Endodermal cell (in vitro differentiated cells): ENCODE data around the gene AOPEP. TPM values are rescaled to one million over a fixed set of nuclear protein-coding genes. Genes with fewer than 3 reads are reported as not detected.

ENCODE experiments used
- DNase-seq: peaks from one replicate; pipeline ENCODE4 v3.0.0-alpha.2; 2017
- H3K27ac ChIP-seq: 2 replicates; pipeline ENCODE4 v1.5.1; 2013; ENCODE audit warnings: mild to moderate bottlenecking, low read depth, low read length, moderate library complexity
- H3K27me3 ChIP-seq: 2 replicates; pipeline ENCODE4 v1.6.1; 2013; ENCODE audit warnings: mild to moderate bottlenecking, low read length, moderate library complexity; ENCODE audit not compliant: insufficient read depth, control insufficient read depth, poor library complexity, severe bottlenecking
- H3K36me3 ChIP-seq: 2 replicates; pipeline ENCODE4 v1.7.0; 2013; ENCODE audit warnings: mild to moderate bottlenecking, low read length, moderate library complexity; ENCODE audit not compliant: control insufficient read depth, insufficient read depth
- H3K4me1 ChIP-seq: one replicate; pipeline ENCODE4 v1.7.0; 2013; ENCODE audit warnings: low read length; ENCODE audit not compliant: control insufficient read depth, insufficient read depth
- H3K4me3 ChIP-seq: 2 replicates; pipeline ENCODE4 v1.5.1; 2013; ENCODE audit warnings: mild to moderate bottlenecking, low read length, moderate library complexity
- H3K9ac ChIP-seq: 2 replicates; pipeline ENCODE4 v1.6.1; 2013; ENCODE audit warnings: mild to moderate bottlenecking, low read length, moderate library complexity; ENCODE audit not compliant: poor library complexity, severe bottlenecking; ENCODE audit errors: extremely low read depth
- H3K9me3 ChIP-seq: 2 replicates; pipeline ENCODE4 v1.6.1; 2013; ENCODE audit warnings: mild to moderate bottlenecking, low read length, moderate library complexity; ENCODE audit not compliant: control insufficient read depth
- H3K27ac Mint-ChIP-seq: 2 replicates; pipeline ENCODE4 v1.8.0; 2020; ENCODE audit warnings: mixed read lengths
- H3K27me3 Mint-ChIP-seq: 2 replicates; pipeline ENCODE4 v1.8.0; 2021; ENCODE audit warnings: mild to moderate bottlenecking, mixed read lengths; ENCODE audit not compliant: insufficient read depth
- H3K36me3 Mint-ChIP-seq: 2 replicates; pipeline ENCODE4 v1.8.0; 2020; ENCODE audit warnings: low read depth, mixed read lengths
- H3K4me1 Mint-ChIP-seq: 2 replicates; pipeline ENCODE4 v1.8.0; 2020; ENCODE audit warnings: mixed read lengths
- H3K4me3 Mint-ChIP-seq: 2 replicates; pipeline ENCODE4 v1.8.0; 2020; ENCODE audit warnings: mild to moderate bottlenecking, moderate library complexity, mixed read lengths
- H3K9me3 Mint-ChIP-seq: 2 replicates; pipeline ENCODE4 v1.8.0; 2020; ENCODE audit warnings: mild to moderate bottlenecking, mixed read lengths
- CTCF ChIP-seq: fragments of 200-600 bp; sonication (generic); conservative IDR thresholded peaks from 2 replicates; pipeline ENCODE4 v1.5.0; 2021; ENCODE audit warnings: antibody characterized with exemption, mild to moderate bottlenecking
- WGBS, 2 experiments: methylation state at CpG; one replicate each; pipeline versions ENCODE4 v1.1.5 to v1.1.7; 2013; ENCODE audit warnings: missing lambda C conversion rate in 2 of 2, mixed read lengths in 1 of 2; ENCODE audit not compliant: insufficient coverage in 1 of 2, insufficient read length in 1 of 2; 5-methylcytosine and 5-hydroxymethylcytosine counted together
- total RNA-seq, 2 donors: library from RNA; stranded (reverse); fragmentation: NEBNext Ultra II Directional in 1 of 2; extraction: Animal tissue kit (Norgen Biotek cat#: 25700) in 1 of 2; gene quantifications; 2 replicates in 1 of 2; 3 replicates in 1 of 2; pipeline ENCODE4 v1.2.1, GENCODE V29; 2021

Gene AOPEP
- total RNA-seq, 2 donors from 2014 or later = 23.4 to 33.7 TPM

GRCh38 chr9:94913550-94913949, 187.1 kb downstream of the AOPEP start:
- no peak overlapping the region for H3K9ac ChIP-seq
- Mint-ChIP-seq H3K27me3 (no peaks in the 10 kb centered on the region), H3K4me3 (no peak overlapping the region), H3K36me3 (no peaks in the 10 kb centered on the region), H3K27ac (no peak overlapping the region), H3K4me1 (peaks cover 60% of the 10 kb centered on the region), H3K9me3 (no peaks in the 10 kb centered on the region)
- 77% methylated on average over 4 of the region's 4 CpGs; no CpG with 5 or more reads in 1 of the 2 experiments for WGBS, 2 experiments
- H3K4me3 ChIP-seq = no peak overlapping the region
- no peaks in the 10 kb centered on the region for H3K27me3 ChIP-seq
- H3K27ac ChIP-seq = no peak overlapping the region
- H3K36me3 ChIP-seq = no peaks in the 10 kb centered on the region
- peaks cover 21% of the 10 kb centered on the region for H3K4me1 ChIP-seq
- peak; percentile 24 for DNase-seq
- TF ChIP-seq CTCF = no peak
- H3K9me3 ChIP-seq = peaks cover 6% of the 10 kb centered on the region

- peak; percentile 41 for DNase-seq
- Histone ChIP-seq H3K9ac (no peak overlapping the region), H3K27me3 (no peaks in the 10 kb centered on the region), H3K4me3 (no peak overlapping the region), H3K9me3 (peaks cover 6% of the 10 kb centered on the region), H3K4me1 (peaks cover 23% of the 10 kb centered on the region), H3K27ac (no peak overlapping the region), H3K36me3 (no peaks in the 10 kb centered on the region)
- no peak overlapping the region for H3K27ac Mint-ChIP-seq
- TF ChIP-seq CTCF = no peak
- H3K4me1 Mint-ChIP-seq = peaks cover 58% of the 10 kb centered on the region
- WGBS, 2 experiments = 81 to 91% methylated on average over 10 to 17 of the region's 17 CpGs
- no peaks in the 10 kb centered on the region for H3K36me3 Mint-ChIP-seq
- H3K27me3 Mint-ChIP-seq = no peaks in the 10 kb centered on the region
- no peak overlapping the region for H3K4me3 Mint-ChIP-seq
- H3K9me3 Mint-ChIP-seq = no peaks in the 10 kb centered on the region
Observed at GRCh38 chr9:94915476-94916450, 189.3 kb downstream of the AOPEP start.

- Histone ChIP-seq H3K36me3 (no peaks in the 10 kb centered on the region), H3K9me3 (peaks cover 6% of the 10 kb centered on the region), H3K4me1 (peaks cover 18% of the 10 kb centered on the region), H3K27me3 (no peaks in the 10 kb centered on the region), H3K9ac (no peak overlapping the region), H3K27ac (no peak overlapping the region), H3K4me3 (no peak overlapping the region)
- no peak overlapping the region for H3K27ac Mint-ChIP-seq
- TF ChIP-seq CTCF = no peak
- H3K4me1 Mint-ChIP-seq = peaks cover 60% of the 10 kb centered on the region
- H3K9me3 Mint-ChIP-seq = no peaks in the 10 kb centered on the region
- H3K4me3 Mint-ChIP-seq = no peak overlapping the region
- no peaks in the 10 kb centered on the region for H3K36me3 Mint-ChIP-seq
- peak; percentile 52 for DNase-seq
- no peaks in the 10 kb centered on the region for H3K27me3 Mint-ChIP-seq
- WGBS, 2 experiments = 86 to 88% methylated on average over 6 of the region's 6 CpGs
Observed at GRCh38 chr9:94916956-94917355, 190.5 kb downstream of the AOPEP start.
